BLaER1 treated with 17β-estradiol and CSF1 and Interleukin-3, amounts not matched to agents 10 nM and 100 nM (cell line): ENCODE data around the gene ST6GALNAC2.

Experiments
- H3K27ac ChIP-seq, 11 experiments: shearing (Covaris generic); formaldehyde crosslinking; 2 replicates each; pipeline ENCODE4 v1.8.1; 2022
- H3K27me3 ChIP-seq, 11 experiments: shearing (Covaris generic); formaldehyde crosslinking; 2 replicates each; pipeline ENCODE4 v1.8.1; 2022
- H3K36me3 ChIP-seq, 11 experiments: shearing (Covaris generic); formaldehyde crosslinking; 2 replicates each; pipeline ENCODE4 v1.8.1; 2022
- H3K4me1 ChIP-seq, 10 experiments: shearing (Covaris generic); formaldehyde crosslinking; 2 replicates each; pipeline ENCODE4 v1.8.1; 2022
- H3K4me2 ChIP-seq, 11 experiments: shearing (Covaris generic); formaldehyde crosslinking; 2 replicates each; pipeline ENCODE4 v1.8.1; 2022
- H3K4me3 ChIP-seq, 10 experiments: shearing (Covaris generic); formaldehyde crosslinking; 2 replicates each; pipeline ENCODE4 v1.8.1; 2022
- H3K9ac ChIP-seq, 11 experiments: shearing (Covaris generic); formaldehyde crosslinking; 2 replicates each; pipeline ENCODE4 v1.8.1; 2022
- H3K9me3 ChIP-seq, 11 experiments: shearing (Covaris generic); formaldehyde crosslinking; replicated peaks in 1 of 11; 2 replicates each; pipeline ENCODE4 v1.8.1; 2022
- H4K20me1 ChIP-seq, 11 experiments: shearing (Covaris generic); formaldehyde crosslinking; 2 replicates each; pipeline ENCODE4 v1.8.1; 2022
- Cebpa-rat ChIP-seq, 11 experiments: shearing (Covaris generic); IDR thresholded peaks; 2 replicates each; pipeline ENCODE4 v1.8.1; 2022

The ST6GALNAC2 gene

DNA sequence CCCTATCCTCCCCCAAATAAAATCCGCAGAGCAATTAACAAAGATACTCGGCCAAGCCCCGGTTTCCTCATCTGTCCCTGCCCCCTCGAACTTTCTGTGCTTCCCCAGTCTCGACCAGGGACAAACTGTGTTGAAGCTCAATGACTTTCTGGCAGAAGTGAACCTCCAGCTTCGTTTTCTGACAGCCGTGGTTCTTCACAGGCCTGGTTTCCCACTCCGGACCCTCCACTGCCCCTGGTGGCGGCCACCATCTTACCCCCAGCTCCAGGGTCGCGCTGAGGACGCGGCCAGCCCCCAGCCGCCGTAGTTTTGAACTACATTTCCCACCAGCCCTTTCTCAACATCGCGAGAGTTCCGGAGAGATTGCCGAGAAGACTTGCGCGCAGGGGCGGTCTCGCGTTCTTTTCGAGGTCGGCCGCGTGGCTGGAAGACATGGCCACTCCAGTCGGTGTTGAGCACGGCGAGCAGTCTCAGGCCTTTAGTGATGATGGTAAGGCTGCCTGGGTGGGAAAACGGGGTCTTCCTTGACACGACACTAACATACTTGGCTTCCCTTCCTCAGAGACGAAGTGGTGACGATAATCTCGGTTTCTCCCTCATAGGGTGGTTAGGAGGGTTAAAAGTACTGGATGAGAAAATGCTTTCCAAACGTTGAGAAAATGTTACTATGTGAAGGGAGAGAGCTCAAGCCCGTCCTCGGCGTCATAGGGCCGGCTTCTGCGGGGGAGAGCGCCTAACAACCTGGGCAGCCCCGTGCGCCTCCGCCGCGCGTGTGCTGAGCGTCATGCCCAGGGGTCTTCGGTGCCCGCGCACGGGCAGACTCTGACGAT lies 28.1 kb downstream of the ST6GALNAC2 start:
- Histone ChIP-seq H4K20me1 (peaks cover 37 to 46% (median 41%) of the 10 kb centered on the region in 11 experiments), H3K4me1 (peaks cover 72 to 84% (median 76%) of the 10 kb centered on the region in 10 experiments), H3K36me3 (peaks cover 17 to 41% (median 36%) of the 10 kb centered on the region in 11 experiments), H3K9me3 (no peaks in the 10 kb centered on the region), H3K9ac (peak overlapping the region; percentile 88 to 99 (median 95)), H3K27me3 (no peaks in the 10 kb centered on the region), H3K4me3 (peak overlapping the region; percentile 77 to 97 (median 83)), H3K27ac (peak overlapping the region; percentile 87 to 99 (median 95)), H3K4me2 (peak overlapping the region; percentile 78 to 96 (median 90))
- TF ChIP-seq Cebpa-rat (IDR thresholded peaks at IDR 0.05), result no peak

DNA sequence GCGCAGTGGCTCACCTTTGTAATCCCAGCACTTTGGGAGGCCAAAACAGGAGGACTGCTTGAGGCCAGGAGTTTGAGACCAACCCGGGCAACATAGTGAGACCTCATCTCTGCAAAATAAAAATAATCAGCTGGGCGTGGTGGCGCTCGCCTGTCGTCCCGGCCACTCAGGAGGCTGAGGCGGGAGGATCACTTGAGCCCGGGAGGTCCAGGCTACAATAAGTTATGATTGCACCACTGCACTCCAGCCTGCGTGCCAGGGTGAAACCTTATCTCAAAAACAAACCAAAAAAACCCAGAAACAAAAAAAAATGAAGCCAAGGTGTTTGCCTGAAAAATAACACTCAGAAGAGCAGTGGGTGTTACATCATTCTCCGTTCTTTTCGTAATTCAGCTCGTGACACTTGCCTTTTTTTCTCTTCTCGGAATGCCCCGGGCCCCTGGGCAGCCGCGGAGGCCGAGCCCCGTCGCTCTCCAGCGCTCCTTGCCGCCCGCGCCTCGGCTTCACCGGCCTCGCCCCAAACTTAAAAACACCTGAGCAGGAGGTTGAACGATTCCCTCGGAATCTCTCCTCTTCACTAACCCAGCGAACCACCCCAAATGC lies 28.8 kb downstream of the ST6GALNAC2 start:
- peak overlapping the region; percentile 78 to 96 (median 90) for H3K4me2 ChIP-seq
- H3K27ac ChIP-seq, result peak overlapping the region; percentile 87 to 99 (median 95)
- peaks cover 12 to 34% (median 30%) of the 10 kb centered on the region in 11 experiments for H3K36me3 ChIP-seq
- peak overlapping the region; percentile 77 to 97 (median 83) for H3K4me3 ChIP-seq
- H3K9ac ChIP-seq, result peak overlapping the region; percentile 88 to 99 (median 95)
- TF ChIP-seq Cebpa-rat (IDR thresholded peaks at IDR 0.05), result peak in 3 of 11 experiments; percentile 10 to 27 (median 15); a peak in 4 of 22 replicates
- H3K4me1 ChIP-seq, result peaks cover 76 to 86% (median 77%) of the 10 kb centered on the region in 10 experiments
- no peaks in the 10 kb centered on the region for H3K27me3 ChIP-seq
- no peaks in the 10 kb centered on the region for H3K9me3 ChIP-seq
- H4K20me1 ChIP-seq, result peaks cover 31 to 38% (median 34%) of the 10 kb centered on the region in 11 experiments

GRCh38 chr17:76554131-76554530 lies 31.5 kb downstream of the ST6GALNAC2 start:
- no peak for TF ChIP-seq Cebpa-rat (IDR thresholded peaks at IDR 0.05)
- Histone ChIP-seq H3K4me1 (peaks cover 69 to 86% (median 77%) of the 10 kb centered on the region in 10 experiments), H3K4me2 (peak overlapping the region; percentile 46 to 87 (median 71)), H3K27me3 (no peaks in the 10 kb centered on the region), H3K4me3 (no peak overlapping the region), H3K9me3 (no peaks in the 10 kb centered on the region), H3K27ac (peak overlapping the region in 8 of 11 experiments; percentile 11 to 69 (median 54); a peak in 14 of 22 replicates), H3K36me3 (peaks cover 0 to 7% (median 3%) of the 10 kb centered on the region in 11 experiments; a peak in 13 of 22 replicates), H4K20me1 (peaks cover 3 to 11% (median 6%) of the 10 kb centered on the region in 11 experiments; a peak in 21 of 22 replicates), H3K9ac (peak overlapping the region in 4 of 11 experiments; percentile 22 to 58 (median 38); a peak in 8 of 22 replicates)

- peak overlapping the region in 9 of 11 experiments; percentile 10 to 69 (median 55); a peak in 17 of 22 replicates for H3K27ac ChIP-seq
- 0 out of 22 replicates have a peak, but pooled peaks of 1 of the 11 experiments have one; percentile 15 for TF ChIP-seq Cebpa-rat (IDR thresholded peaks at IDR 0.05)
Measured at GRCh38 chr17:76553178-76553908, 32.3 kb downstream of the ST6GALNAC2 start.

DNA sequence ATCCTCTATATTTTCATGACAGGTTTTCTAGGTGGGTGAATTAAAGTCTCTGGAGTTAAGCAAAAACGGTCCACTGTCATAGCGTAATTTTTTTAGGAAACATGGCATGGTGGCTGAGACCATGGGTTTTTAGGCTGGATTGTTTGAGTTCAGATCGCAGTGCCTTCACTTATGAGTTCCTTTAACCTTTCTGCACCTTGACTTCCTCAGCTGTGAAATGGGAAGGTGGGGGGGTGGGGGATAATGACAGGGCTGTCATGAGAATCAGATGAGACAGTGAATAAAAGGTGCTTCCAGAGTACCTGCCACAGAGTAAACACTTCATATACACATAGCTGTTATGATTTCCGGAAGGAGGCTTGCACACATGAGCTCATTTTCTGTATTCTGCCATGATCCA lies 34.0 kb downstream of the ST6GALNAC2 start:
- Histone ChIP-seq H3K36me3 (no peaks in the 10 kb centered on the region), H4K20me1 (0 out of 22 replicates have a peak, but pooled peaks cover 0 to 3% (median 0%) of the 10 kb centered on the region in 11 experiments), H3K4me1 (peaks cover 83 to 99% (median 95%) of the 10 kb centered on the region in 10 experiments), H3K27me3 (peaks cover 0 to under 1% (median 0%) of the 10 kb centered on the region in 11 experiments; a peak in 1 of 22 replicates), H3K4me3 (no peak overlapping the region; a peak in 1 of 20 replicates), H3K4me2 (peak overlapping the region; percentile 50 to 96 (median 87)), H3K27ac (peak overlapping the region; percentile 10 to 88 (median 66); a peak in 21 of 22 replicates), H3K9ac (peak overlapping the region in 7 of 11 experiments; percentile 11 to 61 (median 47); a peak in 9 of 22 replicates), H3K9me3 (no peaks in the 10 kb centered on the region)
- no peak for TF ChIP-seq Cebpa-rat (IDR thresholded peaks at IDR 0.05)

More at GRCh38 chr17:76553178-76553908, 32.3 kb downstream of the ST6GALNAC2 start:
- H3K9me3 ChIP-seq, result no peaks in the 10 kb centered on the region
- no peaks in the 10 kb centered on the region for H3K27me3 ChIP-seq
- peaks cover 0 to 3% (median 0%) of the 10 kb centered on the region in 11 experiments; a peak in 5 of 22 replicates for H4K20me1 ChIP-seq
- H3K4me1 ChIP-seq, result peaks cover 71 to 89% (median 80%) of the 10 kb centered on the region in 10 experiments
- H3K4me2 ChIP-seq, result peak overlapping the region; percentile 46 to 87 (median 71)
- H3K9ac ChIP-seq, result peak overlapping the region in 6 of 11 experiments; percentile 20 to 58 (median 40); a peak in 11 of 22 replicates
- H3K36me3 ChIP-seq, result no peaks in the 10 kb centered on the region
- H3K4me3 ChIP-seq, result no peak overlapping the region

- H4K20me1 ChIP-seq, result 0 out of 22 replicates have a peak, but pooled peaks cover 0 to 3% (median 0%) of the 10 kb centered on the region in 11 experiments
- H3K4me3 ChIP-seq, result peak overlapping the region in 7 of 10 experiments; percentile 0 to 43 (median 34); a peak in 8 of 20 replicates
- peak overlapping the region in 10 of 11 experiments; percentile 8 to 61 (median 44); a peak in 13 of 22 replicates for H3K9ac ChIP-seq
- peak in 10 of 11 experiments; percentile 24 to 83 (median 78); a peak in 14 of 22 replicates for TF ChIP-seq Cebpa-rat (IDR thresholded peaks at IDR 0.05)
- H3K9me3 ChIP-seq, result no peaks in the 10 kb centered on the region
- no peaks in the 10 kb centered on the region for H3K36me3 ChIP-seq
- peak overlapping the region; percentile 10 to 88 (median 66); a peak in 21 of 22 replicates for H3K27ac ChIP-seq
- peaks cover 84 to 99% (median 96%) of the 10 kb centered on the region in 10 experiments for H3K4me1 ChIP-seq
- peak overlapping the region; percentile 50 to 96 (median 87) for H3K4me2 ChIP-seq
- peaks cover 2 to 8% (median 4%) of the 10 kb centered on the region in 11 experiments; a peak in 21 of 22 replicates for H3K27me3 ChIP-seq
Measured at GRCh38 chr17:76550712-76551615, 34.7 kb downstream of the ST6GALNAC2 start.

DNA sequence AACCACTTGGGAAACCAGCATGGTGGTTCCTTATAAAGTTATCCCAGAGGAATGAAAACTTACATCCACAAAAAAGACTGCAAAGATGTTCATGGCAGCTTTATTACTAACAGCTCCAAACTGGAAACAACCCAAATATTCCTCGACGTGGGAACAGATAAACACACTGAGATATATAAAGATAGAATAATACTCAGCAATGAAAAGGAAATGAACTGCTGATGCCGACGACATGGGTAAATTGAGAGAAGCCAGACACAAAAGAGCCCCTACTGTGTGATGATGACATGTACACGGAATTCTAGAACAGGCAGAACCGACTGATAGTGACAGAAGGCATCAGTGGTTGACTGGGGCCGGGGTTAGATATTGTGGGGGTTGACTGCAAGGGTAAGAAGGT lies 36.1 kb downstream of the ST6GALNAC2 start:
- Histone ChIP-seq H4K20me1 (0 out of 22 replicates have a peak, but pooled peaks cover 0 to 3% (median 0%) of the 10 kb centered on the region in 11 experiments), H3K27me3 (peaks cover 17 to 22% (median 18%) of the 10 kb centered on the region in 11 experiments), H3K27ac (peak overlapping the region in 5 of 11 experiments; percentile 60 to 88 (median 80); a peak in 10 of 22 replicates), H3K36me3 (no peaks in the 10 kb centered on the region), H3K4me3 (peak overlapping the region in 3 of 10 experiments; percentile 6 to 34 (median 25); a peak in 3 of 20 replicates), H3K9me3 (no peaks in the 10 kb centered on the region), H3K4me2 (peak overlapping the region; percentile 81 to 99 (median 87)), H3K4me1 (peaks cover 91 to 100% (median 99%) of the 10 kb centered on the region in 10 experiments), H3K9ac (peak overlapping the region in 2 of 11 experiments; percentile 75 to 77; a peak in 2 of 22 replicates)
- TF ChIP-seq Cebpa-rat (IDR thresholded peaks at IDR 0.05), result no peak
